Stimulated activated CD8-positive, alpha-beta memory T cell treated with anti-CD3 and anti-CD28 coated beads, Interleukin-2, amount 100 ng/mL, for 1 hour (primary cell): ENCODE data around the gene MAP4K3.
"Not testable (repeated sequence)": the region's sequence is repeated elsewhere in the genome, so short reads cannot be mapped to it uniquely, and the experiment has no call there.

Experiments used
- DNase-seq, 2 donors: peaks; one replicate each; pipeline ENCODE4 v3.0.0-alpha.2; 2020; ENCODE audit warnings: low read depth in 2 of 2

The MAP4K3 gene

DNA sequence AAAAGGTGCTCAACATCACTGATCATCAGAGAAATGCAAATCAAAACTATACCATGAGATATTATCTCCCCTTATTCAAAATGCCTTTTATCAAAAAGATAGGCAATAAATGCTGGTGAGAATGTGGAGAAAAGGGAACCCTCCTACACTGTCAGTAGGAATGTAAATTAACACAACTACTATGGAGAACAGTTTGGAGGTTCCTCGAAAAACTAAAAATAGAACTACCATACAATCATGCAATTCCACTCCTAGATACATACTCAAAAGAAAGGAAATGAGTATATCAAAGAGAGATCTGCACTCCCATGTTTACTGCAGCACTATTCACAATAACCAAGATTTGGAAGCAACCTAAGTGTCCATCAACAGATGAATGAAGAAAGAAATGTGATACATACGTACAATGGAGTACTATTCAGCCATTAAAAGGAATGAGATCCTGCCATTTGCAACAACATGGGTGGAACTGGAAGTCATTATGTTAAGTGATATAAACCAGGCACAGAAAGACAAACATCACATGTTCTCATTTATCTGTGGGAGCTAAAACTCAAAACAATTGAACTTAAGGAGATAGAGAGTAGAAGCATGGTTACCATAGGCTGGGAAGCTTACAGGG, 63.8 kb downstream of the MAP4K3 start:
- DNase-seq: no peak

DNA sequence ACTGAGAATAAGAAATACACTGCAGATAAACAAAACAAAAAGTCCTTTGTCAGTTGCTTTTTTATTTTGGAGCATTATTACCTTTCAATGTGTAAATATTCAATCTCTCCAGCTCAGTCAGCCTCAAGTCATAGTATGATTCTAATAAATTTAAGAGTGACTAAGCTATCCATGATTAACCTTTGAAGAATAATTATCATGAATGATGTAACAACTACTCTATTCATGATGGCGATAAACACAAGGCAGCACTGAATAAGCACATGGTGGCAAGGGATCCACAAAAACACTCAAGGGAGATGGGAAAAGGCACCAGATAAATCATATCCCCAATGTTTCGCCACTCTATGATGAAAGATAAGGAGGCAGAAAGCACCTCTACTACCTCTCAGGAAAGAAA, 67.0 kb downstream of the MAP4K3 start:
- DNase-seq: no peak

DNA sequence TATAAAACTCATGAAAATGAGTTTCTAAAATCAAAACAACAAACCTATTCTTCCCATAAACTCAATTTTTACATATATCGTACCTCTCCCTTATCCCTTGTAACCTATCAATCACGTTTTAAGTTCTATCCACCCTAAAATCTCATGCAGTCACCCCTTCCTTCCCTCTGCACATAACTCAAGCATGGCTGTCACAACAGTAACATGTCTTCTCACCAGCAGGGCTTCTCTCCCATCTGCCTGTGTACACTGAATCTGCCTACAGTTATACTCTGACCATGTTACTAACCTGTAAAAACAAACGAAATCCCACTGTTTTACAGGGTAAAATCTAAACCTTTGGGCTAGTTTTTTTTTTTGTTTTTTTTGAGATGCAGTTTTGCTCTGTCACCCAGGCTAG, 68.2 kb downstream of the MAP4K3 start:
- DNase-seq: no peak

DNA sequence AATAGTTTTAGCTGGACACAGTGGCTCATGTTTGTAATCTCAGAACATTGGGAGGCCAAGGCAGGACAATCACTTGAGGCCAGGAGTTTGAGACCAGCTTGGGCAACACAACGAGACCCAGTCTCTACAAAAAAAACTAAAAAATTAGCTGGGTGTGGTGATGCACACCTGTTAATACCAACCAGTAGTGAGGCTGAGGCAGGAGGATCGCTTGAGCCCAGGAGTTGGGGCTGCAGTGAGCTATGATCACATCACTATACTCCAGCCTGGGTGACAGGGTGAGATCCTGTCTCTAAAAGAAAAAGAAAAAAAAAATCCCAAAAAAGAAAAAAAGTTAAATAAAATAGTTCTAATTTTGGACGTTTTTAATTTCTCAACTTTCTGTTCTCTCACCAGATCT, 68.7 kb downstream of the MAP4K3 start:
- DNase-seq: no peak

DNA sequence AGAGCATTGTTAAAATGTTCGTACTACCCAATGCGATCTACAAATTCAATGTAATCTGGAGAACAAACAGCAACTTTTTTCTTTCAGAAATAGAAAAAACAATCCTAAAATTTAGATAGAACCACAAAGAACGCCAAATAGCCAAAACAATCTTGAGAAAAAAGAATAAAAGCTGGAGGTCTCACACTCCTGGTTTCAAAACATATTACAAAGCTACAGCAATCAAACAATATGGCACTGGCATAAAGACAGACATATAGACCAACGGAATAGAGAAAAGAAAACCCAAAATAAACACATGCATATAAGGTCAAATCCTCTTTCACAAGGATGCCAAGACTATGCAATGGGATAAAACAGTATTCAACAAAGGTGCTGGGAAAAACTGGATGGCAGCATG, 74.5 kb downstream of the MAP4K3 start:
- no peak for DNase-seq

DNA sequence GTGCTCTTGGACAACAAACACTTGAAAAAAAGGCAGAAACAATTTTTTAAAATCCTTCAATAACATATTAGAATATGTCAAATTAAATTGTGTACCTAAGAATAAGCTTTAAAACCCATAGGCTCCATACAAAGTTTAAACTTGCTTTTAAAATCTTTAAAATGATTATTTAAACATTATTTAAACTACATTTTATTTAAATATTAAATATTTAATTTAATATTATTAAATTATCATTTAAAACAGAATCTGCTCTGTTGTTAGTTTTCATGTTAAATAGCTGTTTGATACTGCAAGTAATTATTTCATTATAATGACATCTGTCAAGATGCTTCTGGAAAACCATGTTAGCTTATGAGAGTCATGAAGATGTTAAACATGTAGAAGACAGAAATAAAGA, 75.6 kb downstream of the MAP4K3 start:
- DNase-seq: no peak

DNA sequence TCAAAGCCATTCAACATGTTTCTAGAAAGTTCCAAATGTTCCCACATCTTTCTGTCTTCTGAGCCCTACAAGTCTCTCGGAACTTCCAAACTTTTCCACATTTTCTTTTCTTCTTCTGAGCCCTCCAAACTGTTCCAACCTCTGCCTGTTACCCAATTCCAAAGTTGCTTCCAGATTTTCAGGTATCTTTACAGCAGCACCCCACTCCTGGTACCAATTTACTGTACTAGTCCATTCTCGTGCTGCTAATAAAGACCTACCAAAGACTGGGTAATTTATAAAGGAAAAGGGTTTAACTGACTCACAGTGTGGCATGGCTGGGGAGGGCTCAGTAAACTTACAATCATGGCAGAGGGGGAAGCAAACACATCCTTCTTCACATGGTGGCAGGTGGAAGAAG, 76.7 kb downstream of the MAP4K3 start:
- DNase-seq: not testable (repeated sequence)

DNA sequence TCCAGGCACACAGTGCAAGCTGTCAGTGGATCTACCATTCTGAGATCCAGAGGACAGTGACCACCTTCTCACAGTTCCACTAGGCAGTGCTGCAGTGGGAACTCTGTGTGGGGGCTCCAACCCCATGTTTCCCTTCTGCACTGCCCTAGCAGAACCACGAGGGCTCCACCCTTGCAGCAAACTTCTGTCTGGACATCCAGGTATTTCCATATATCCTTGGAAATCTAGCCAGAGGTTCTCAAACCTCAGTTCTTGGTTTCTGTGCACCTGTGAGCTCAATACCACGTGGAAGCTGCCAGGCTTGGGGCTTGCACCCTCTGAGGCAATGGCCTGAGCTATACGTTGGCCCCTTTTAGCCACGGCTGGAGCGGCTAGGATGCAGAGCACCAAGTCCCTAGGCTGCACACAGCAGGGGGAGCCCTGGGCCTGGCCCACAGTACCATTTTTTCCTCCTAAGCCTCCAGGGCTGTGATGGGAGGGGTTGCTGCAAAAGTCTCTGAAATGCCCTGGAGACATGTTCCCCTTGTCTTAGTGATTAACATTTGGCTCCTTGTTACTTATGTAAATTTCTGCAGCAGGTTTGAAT, 77.5 kb downstream of the MAP4K3 start:
- no peak for DNase-seq

DNA sequence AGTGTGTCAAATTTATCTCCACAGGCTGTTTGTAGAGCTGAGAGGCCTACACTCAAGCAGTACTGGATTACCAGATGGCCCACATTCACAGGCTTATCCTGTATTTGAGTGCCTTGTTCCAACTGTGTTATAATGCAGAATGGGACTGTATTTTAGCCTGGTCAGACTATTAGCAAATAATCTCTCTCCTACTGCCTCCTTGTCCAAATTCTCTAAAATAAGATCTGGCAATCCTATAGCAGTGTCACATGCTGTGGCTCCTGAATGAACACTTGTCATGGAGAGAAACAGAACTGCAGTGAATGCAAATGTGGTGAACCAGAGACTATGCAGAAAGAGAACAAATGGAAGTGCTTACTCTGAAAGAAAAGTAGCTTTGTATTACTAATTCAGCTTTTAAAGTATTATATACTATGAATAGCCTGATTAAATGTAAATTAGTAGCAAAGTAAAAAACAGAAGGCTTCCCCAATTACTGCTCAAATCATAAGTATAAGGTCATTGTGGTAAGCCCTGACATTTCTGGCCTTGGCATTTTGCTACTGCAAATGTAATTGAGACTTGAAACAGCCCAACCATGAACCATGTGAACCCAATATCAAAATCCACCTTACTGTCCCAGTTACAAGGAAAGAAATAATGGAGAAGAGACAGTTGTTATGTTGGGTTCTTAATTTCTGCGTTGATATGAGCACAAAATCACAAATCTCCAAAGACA, 80.0 kb downstream of the MAP4K3 start:
- DNase-seq: no peak

DNA sequence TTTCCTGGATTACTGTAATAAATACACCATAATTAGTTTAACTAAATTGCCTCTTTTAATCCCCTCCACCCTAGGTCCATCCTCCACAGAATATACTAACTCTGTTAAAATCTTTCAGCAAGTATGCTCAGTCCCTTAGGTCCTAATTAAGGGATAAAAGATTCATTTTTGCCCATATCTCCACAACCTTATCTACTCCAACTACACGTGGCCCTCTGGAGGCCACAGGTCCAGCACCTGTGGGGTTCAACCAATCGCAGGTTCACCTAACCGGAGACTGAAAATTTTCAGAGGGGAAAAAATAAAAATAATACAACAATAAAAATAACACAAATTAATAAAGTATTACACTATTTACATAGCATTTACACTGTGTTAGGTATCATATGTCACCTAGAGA, 86.4 kb downstream of the MAP4K3 start:
- no peak for DNase-seq

DNA sequence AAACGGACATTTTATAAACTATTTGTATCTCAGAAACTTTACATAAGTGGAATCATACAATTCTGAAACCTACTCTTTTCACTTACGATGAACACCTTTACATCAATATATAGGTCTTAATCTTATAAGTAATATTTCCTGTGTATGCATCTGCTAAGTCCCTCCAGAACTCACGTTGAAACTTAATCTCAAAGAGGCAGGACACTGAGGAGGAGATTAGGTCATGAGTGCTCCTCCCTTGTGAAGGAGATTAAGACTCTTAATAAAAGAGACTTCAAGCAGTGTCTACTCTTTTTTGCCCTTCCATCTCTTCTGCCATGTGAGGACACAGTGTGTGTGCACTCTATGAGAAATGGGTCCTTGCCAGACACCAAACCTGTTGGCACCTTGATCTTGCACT, 98.6 kb downstream of the MAP4K3 start:
- DNase-seq: no peak

DNA sequence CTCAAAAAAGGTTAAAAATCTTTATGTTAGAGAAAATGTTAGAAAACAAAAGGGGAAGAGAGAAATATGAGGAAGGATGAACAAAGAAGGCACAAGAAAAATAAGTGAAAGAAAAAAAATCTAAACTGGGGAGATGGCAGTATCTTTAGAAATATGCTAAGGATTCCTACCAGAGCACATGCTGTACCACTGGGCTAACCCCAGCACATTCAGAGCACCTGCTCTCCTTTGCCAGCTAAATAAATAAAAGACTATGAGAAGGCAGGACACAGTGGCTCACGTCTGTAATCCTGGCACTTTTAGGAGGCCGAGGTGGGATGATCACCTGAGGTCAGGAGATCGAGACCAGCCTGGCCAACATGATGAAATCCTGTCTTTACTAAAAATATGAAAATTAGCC, 101.2 kb downstream of the MAP4K3 start:
- no peak for DNase-seq

DNA sequence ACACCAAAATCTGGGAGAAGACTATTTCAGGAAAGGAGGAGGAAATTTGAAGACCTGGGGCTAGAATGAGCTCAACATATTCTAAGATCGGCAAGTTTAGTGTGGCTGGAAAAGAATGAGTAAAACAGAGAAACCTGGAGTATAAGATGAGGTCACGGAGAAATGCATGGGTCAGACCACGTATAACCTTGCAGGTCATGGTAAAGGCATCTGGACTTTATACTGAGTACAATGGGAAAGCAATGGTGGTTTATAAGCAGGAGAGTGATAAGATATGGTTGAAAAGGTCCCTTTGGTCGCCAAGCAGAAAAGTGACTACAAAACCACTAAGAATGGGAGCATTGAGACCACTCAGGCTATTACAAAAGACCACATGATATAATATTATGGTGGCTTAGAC, 102.1 kb downstream of the MAP4K3 start:
- no peak for DNase-seq

DNA sequence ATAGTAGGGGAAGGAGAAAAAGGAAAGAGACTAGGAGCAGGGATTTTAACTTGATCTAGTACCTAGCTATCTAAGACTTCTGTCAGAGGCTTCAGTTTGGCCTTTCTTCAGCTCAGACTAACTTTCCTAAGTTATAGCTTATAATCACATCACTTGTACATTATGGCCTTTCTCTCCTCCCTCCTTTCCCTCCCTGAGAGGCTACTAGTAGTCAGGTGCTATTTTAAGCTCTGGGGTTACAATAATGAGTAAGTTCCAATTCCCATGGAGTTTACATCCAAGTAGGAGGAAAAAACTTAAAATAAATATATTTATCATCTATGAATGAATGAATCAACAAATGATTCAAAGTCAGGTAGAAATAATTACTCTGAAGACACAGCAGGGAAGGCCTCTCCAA, 102.6 kb downstream of the MAP4K3 start:
- no peak for DNase-seq

DNA sequence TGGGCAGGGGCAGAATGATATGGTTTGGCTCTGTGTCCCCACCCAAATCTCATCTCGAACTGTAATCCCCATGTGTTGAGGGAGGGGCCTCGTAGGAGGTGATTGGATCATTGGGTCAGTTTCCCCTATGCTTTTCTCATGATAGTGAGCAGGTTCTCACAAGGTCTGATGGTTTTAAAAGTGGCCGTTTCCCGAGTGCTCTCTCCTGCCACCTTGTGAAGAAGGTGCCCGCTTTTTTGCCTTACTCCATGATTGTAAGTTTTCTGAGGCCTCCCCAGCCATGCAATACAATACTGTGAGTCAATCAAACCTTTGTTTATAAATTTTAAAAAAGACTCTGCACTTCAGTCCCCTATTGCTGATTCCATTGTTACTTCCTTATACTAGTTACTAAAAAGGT, 110.4 kb downstream of the MAP4K3 start:
- DNase-seq: no peak

DNA sequence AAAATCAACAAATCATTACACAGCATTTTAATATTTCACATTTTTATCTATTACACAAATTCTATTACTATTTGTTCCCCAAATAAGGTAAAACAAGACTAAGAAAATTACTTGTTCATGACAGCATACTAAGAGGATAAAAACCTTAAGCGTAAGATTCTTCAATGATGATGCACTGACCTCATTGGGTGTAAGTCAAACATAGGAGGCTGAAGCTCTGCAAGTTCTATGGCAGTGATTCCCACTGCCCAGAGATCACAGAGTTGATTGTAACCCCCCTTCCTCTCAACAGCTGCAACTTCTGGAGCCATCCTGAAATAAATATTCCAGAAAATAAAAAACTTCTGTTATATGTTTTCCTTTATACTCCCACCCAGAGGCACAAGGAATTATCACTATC, 111.1 kb downstream of the MAP4K3 start:
- DNase-seq: no peak

DNA sequence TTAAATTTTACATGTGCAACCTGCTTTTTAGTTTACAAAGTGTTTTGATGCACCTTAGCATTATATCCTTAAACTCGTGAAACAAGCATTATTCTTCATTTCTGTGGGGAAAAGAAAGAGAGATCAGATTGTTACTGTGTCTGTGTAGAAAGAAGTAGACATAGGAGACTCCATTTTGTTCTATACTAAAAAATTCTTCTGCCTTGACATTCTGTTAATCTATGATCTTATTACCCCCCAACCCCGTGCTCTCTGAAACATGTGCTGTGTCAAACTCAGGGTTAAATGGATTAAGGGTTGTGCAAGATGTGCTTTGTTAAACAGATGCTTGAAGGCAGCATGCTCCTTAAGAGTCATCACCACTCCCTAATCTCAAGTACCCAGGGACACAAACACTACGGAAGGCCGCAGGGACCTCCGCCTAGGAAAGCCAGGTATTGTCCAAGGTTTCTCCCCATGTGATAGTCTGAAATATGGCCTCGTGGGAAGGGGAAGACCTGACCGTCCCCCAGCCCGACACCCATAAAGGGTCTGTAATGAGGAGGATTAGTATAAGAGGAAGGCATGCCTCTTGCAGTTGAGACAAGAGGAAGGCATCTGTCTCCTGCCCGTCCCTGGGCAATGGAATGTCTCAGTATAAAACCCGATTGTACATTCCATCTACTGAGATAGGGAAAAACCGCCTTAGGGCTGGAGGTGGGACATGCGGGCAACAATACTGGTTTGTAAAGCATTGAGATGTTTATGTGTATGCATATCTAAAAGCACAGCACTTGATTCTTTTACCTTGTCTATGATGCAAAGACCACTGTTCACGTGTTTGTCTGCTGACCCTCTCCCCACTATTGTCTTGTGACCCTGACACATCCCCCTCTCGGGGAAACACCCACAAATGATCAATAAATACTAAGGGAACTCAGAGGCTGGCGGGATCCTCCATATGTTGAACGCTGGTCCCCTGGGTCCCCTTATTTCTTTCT, 115.7 kb downstream of the MAP4K3 start:
- DNase-seq: not testable (repeated sequence)

DNA sequence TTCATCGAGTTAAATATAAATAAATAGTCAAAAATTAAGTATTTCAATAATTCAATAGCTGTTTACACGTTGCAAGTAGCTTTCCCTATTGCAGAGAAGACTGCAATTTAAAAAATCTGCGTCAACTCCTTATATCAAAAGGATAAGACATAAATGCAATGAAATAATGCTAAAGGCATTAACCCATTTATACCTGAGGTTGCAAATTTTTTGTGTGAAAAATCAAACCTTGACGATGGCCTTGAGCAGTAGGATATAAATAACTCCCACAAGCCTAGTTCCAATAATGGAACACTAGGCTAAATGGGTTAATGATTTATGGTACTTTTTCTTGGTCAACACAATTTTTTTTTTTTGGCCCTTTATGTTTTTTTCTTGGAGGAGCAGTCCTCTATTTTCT, 116.9 kb downstream of the MAP4K3 start:
- no peak for DNase-seq

DNA sequence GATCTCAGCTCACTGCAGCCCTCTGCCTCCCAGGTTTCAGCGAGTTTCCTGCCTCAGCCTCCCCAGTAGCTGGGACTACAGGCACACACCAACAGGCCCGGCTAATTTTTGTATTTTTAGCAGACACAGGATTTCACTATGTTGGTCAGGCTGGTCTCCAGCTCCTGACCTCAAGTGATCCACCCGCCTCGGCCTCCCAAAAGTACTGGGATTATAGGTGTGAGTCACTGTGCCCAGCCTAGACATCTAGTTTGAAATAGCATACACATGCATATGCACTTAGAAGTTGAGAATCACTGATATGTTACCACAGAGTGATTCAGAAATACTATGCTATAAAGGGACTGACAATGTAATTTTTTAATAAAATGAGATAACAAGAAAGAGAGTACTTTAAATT, 123.5 kb downstream of the MAP4K3 start:
- DNase-seq: no peak

DNA sequence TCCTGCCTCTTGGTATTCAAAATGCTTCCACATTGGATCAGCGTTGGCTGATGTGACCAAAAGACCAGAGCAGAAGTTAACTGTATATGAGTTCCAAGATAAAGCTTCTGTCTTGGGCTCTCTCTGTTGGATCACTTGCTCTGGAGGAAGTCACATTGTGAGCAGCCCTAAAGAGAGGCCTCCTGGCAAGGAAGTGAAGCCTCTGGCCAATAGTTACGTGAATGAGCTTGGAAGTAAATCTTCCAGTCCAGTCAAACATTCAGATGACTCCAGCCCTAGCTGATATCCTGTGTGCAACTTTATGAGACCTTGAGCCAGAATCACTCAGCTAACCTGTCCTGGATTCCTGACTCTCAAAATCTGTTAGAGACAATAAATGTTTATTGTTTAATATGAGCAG, 125.6 kb downstream of the MAP4K3 start:
- no peak for DNase-seq

DNA sequence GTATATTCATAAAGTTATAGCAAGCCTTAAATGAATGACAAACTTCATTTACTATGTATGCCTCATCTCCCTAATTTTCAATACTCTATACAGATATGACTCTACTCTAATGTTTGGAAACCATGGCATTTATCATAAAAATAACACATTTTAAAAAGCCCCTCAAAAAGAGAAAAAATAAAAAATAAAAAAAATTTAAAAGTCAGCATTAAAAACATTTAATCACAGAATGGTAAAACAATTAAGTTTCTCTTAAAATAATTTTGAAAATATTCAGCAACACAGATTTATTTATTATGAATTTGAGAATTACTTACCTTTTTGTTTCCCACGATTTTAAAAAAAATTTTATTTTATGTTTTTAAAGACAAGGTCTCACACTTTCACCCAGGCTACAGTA, 128.3 kb downstream of the MAP4K3 start:
- DNase-seq: no peak

DNA sequence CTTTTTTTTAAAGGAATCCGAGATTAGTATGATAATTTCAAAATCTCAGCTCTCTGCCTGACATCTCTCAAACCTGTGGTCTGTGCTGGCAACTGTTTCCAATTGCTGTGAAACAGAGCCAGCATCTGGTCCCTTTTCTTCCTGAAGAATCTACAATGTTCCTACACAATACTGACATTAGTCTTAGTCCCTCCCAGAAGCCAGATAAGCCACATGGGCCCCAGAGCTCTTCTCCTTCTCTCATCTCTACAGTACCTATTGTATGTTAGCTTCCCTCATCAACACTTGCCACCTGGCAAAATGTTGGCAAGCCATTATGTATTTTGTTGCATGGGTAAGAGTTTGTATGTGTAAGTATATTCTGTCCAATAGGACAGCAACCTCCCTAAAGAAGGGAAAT, 130.5 kb downstream of the MAP4K3 start:
- DNase-seq: no peak
